Measurements from ENCODE around the gene GRM4.

Gene GRM4

GRCh38 chr6:34082864-34083626 lies 62.8 kb downstream of the GRM4 start:
- no peak for DNase-seq

GRCh38 chr6:34082348-34082747 lies 63.5 kb downstream of the GRM4 start:
- no peak for DNase-seq

- DNase-seq = no peak
These were observed 65.5 kb downstream of the GRM4 start for GRCh38 chr6:34080357-34080756.

- DNase-seq = no peak
These were observed 66.0 kb downstream of the GRM4 start for GRCh38 chr6:34079899-34080298.

GRCh38 chr6:34075906-34076305 lies 70.0 kb downstream of the GRM4 start:
- DNase-seq = no peak

- DNase-seq = no peak
These were observed 71.7 kb downstream of the GRM4 start for GRCh38 chr6:34074064-34074742.

- no peak for DNase-seq
These were observed 72.3 kb downstream of the GRM4 start for GRCh38 chr6:34073540-34073939.

GRCh38 chr6:34072727-34073126 lies 73.2 kb downstream of the GRM4 start:
- no peak for DNase-seq

- no peak for DNase-seq
These were observed 74.0 kb downstream of the GRM4 start for GRCh38 chr6:34071884-34072379.

GRCh38 chr6:34071136-34071883 lies 74.6 kb downstream of the GRM4 start:
- no peak for DNase-seq

GRCh38 chr6:34070315-34071135 lies 75.4 kb downstream of the GRM4 start:
- DNase-seq = peak in 1 of 5 donors; percentile 15

- no peak for DNase-seq
These were observed 77.3 kb downstream of the GRM4 start for GRCh38 chr6:34068462-34069044.

GRCh38 chr6:34067814-34068213 lies 78.1 kb downstream of the GRM4 start:
- peak in 1 of 5 donors; percentile 15 for DNase-seq

GRCh38 chr6:34066772-34067770 lies 78.8 kb downstream of the GRM4 start:
- no peak for DNase-seq

- no peak for DNase-seq
These were observed 79.7 kb downstream of the GRM4 start for GRCh38 chr6:34066218-34066571.

GRCh38 chr6:34065466-34066217 lies 80.2 kb downstream of the GRM4 start:
- DNase-seq = no peak

GRCh38 chr6:34064675-34065074 lies 81.2 kb downstream of the GRM4 start:
- DNase-seq = no peak

GRCh38 chr6:34063651-34064050 lies 82.2 kb downstream of the GRM4 start:
- no peak for DNase-seq

- DNase-seq = no peak
These were observed 83.1 kb downstream of the GRM4 start for GRCh38 chr6:34062815-34063214.

- DNase-seq = no peak
These were observed 83.7 kb downstream of the GRM4 start for GRCh38 chr6:34062156-34062555.

All from T-helper 1 cell (primary cell).